ENCODE measurements around the gene PDE2A.
A peak's percentile ranks its signal among the peaks of the same experiment; 100 is the strongest.

PDE2A gene

DNA sequence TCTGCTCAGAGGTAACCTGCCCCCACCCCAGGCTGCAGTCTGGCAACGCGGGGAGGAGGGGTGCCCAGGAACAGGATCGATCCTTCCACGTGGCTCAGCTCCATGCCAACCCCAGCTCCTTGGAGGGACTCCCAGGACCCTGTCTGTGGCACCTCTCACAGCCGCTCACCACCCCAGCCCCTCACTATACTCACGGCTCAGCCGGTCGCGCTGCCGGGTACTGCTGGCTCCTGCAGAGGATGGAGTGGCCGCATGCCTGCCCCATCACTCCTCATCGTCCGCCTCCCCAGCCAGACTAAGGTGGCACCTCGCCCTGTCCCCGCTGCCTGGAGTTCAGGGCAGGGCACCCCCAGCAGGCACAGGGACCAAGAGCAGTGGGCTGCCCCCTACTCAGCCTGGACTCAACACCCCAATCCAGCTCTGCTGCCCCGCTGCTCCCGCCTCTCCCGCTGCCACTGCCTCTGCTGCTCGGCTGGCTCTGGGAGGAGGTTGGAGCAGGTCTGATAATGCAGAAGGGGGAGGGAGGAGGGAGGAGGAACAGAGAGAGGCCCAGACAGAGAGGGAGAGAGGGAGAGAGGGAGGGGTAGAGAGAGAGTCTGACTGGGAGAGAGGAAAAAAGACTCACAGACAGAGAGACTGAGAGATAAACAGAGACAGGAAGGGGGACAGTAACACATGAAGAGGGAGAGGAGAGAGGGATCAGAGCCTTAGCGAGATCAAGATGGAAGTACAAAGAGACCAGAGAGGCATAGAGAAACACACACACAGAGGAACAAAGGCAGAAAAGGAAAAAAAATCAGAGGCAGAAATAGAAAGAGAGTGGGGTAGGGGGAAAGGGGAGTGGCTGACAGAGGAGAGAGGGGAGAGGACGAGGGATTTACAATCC, at the start of gene PDE2A:
Gene PDE2A (minus strand): TSS at position 480 of the 886 bp plus-strand sequence. CDS start 215 bp downstream, at position 265.
- DNase-seq (ENCODE audit: low spot score), result no peak
- TF ChIP-seq, protein P1, sequence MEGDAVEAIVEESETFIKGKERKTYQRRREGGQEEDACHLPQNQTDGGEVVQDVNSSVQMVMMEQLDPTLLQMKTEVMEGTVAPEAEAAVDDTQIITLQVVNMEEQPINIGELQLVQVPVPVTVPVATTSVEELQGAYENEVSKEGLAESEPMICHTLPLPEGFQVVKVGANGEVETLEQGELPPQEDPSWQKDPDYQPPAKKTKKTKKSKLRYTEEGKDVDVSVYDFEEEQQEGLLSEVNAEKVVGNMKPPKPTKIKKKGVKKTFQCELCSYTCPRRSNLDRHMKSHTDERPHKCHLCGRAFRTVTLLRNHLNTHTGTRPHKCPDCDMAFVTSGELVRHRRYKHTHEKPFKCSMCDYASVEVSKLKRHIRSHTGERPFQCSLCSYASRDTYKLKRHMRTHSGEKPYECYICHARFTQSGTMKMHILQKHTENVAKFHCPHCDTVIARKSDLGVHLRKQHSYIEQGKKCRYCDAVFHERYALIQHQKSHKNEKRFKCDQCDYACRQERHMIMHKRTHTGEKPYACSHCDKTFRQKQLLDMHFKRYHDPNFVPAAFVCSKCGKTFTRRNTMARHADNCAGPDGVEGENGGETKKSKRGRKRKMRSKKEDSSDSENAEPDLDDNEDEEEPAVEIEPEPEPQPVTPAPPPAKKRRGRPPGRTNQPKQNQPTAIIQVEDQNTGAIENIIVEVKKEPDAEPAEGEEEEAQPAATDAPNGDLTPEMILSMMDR (IDR thresholded peaks at IDR 0.05; ENCODE audit: extremely low read depth, missing control alignments), result no peak

DNA sequence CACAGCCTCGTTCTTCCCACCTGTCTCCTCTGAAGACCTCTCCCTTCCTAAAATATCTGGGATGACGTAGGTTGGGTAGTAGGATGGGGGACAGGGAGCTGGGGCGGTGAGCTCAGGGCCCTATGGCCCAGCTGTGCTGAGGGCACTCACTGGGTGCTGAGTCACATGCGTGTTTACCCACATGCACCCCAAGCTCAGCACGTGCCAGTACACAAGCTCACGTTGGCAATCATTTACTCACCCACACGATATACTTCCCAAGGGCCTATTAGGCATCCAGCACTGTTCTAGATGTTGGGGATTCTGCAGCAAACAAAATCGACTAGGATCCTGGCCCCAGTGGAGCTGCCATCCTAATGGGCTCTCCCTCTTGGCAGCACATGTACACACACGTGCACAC, 49.3 kb upstream of the PDE2A start:
- no peak for DNase-seq (ENCODE audit: low spot score)
- TF ChIP-seq, protein P1 (IDR thresholded peaks at IDR 0.05; ENCODE audit: extremely low read depth, missing control alignments), result no peak

DNA sequence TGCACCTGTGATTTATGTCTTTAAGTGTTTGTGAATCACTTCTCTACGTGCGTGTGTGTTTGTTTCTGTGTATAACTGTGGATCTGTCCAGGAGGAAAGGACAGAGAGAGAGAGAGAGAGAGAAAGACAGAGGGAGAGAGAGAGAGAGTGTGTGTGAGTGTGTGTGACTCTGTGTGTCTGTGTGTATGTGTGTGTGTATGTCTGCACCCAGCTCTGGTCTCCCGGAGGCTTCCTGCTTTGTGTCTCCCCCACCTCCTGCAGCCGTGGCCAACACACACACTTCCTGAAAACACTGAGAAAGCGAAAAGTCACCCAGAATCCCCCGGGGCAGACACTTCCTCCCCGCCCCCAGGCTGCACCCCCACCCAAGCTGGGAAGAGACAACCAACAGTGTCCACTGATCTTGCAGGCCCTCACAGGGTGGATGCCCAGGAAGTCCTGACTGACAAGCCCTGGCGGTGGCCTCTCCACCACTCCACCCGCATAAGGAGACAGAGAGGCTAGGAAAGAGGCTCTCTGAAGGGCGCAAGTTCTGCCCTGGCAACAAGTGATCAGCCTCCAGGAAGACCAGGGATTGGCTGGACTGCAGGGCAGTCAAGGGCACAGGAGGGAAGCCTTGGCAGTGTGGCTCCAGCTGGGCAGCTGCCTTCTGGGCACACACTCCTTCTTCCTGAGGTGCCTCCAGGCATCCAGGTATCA, 48.0 kb upstream of the PDE2A start:
- TF ChIP-seq, protein P1 (IDR thresholded peaks at IDR 0.05; ENCODE audit: extremely low read depth, missing control alignments), result no peak
- DNase-seq (ENCODE audit: low spot score), result peak; percentile 94

DNA sequence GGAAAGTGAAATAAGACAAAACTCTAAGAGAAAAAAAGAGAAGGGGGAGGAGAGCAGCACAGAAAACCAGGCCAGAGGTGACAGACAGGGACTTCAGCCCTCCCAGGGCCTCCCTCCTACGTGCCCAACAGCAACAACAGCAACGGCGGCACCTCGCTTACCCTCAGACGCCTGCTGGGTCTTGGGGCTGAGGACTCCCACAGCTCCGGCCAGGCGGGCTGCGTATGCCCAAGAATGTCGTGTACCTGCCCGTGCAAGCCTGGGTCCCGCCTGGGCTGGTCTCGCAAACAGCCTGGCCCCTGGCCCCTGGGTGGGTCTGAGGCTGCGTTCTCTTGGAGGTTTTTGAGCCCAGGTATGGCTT, 47.4 kb upstream of the PDE2A start:
- no peak for DNase-seq (ENCODE audit: low spot score)
- TF ChIP-seq, protein P1 (IDR thresholded peaks at IDR 0.05; ENCODE audit: extremely low read depth, missing control alignments), result no peak

DNA sequence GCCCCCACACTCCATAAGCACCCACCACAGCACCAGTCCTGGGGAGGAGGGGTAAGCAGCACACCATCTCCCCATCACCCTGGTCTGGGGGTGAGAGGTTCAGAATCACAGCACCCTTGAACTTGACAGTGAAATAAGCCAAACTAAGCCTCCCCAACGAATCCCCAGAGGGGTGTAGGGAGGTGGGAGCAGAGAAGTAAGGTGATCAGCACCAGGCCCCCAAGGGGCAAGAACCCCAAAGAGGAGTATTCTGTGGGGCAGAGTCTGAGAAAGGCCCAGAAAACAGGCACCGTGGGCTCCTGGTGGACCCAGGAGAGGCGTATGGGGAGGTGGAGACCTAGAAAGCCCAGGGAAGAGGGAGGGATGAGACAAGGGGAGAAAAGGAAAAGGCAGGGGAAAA, 47.1 kb upstream of the PDE2A start:
- TF ChIP-seq, protein P1 (IDR thresholded peaks at IDR 0.05; ENCODE audit: extremely low read depth, missing control alignments), result no peak
- DNase-seq (ENCODE audit: low spot score), result no peak

DNA sequence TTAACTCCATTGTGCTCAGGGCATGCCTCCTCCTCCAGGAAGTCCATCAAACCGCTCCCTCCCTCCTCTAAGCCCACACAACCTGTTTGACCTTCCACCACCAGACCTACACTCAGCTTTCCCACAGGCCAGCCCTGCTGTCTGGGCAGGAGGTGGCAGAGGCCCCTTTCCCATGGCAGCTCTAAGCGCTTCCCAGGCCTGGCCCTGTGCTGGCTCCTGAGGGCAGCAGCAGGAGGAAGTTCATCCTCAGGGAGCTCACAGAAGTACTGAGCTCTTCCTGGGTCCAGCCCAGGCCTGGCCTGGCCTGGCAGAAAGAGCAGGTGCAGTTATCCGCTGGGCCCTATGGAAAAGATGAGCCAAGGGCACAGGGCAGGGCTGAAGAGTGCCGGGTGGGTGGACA, 46.6 kb upstream of the PDE2A start:
- no peak for DNase-seq (ENCODE audit: low spot score)
- TF ChIP-seq, protein P1 (IDR thresholded peaks at IDR 0.05; ENCODE audit: extremely low read depth, missing control alignments), result no peak

DNA sequence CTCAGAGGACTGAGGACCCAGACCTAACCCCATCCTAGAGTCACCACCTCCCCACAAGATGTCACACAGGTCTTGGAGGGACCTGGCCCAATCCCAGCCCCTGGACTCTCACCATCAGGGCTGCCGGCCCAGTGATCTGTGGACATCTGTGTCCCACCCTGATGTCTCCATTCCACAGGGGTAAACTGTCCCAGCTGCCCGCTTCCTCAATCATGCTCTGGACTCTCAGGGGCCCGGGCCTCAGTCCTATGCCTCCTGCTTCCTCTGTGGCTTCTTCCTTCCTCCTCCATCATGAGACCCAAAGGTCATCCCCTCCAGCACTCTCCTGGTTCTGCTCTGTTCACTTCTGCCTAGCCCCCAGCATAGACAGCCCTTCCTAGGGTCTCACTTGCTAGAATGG, 45.8 kb upstream of the PDE2A start:
- TF ChIP-seq, protein P1 (IDR thresholded peaks at IDR 0.05; ENCODE audit: extremely low read depth, missing control alignments), result no peak
- DNase-seq (ENCODE audit: low spot score), result no peak

Measured in GM20000 (cell line).